Progenitor cell of endocrine pancreas (in vitro differentiated cells): ENCODE results near the gene SYNGAP1. TPM values are rescaled to one million over a fixed set of nuclear protein-coding genes. Genes with fewer than 3 reads are reported as not detected.
A peak's percentile ranks its signal among the peaks of the same experiment; 100 is the strongest.
"Not testable (repeated sequence)": the region's sequence is repeated elsewhere in the genome, so short reads cannot be mapped to it uniquely, and the experiment has no call there.

ENCODE experiments used
- DNase-seq: peaks from one replicate; pipeline ENCODE4 v3.0.0; 2021; ENCODE audit warnings: low spot score; ENCODE audit not compliant: unreplicated experiment
- H3K27ac Mint-ChIP-seq: 2 replicates; pipeline ENCODE4 v1.8.0; 2021; ENCODE audit warnings: mild to moderate bottlenecking, moderate library complexity, mixed read lengths
- H3K27me3 Mint-ChIP-seq: 2 replicates; pipeline ENCODE4 v1.8.0; 2021; ENCODE audit warnings: mixed read lengths
- H3K36me3 Mint-ChIP-seq: 2 replicates; pipeline ENCODE4 v1.8.0; 2022; ENCODE audit warnings: mixed read lengths; ENCODE audit not compliant: insufficient read depth
- H3K4me1 Mint-ChIP-seq: 2 replicates; pipeline ENCODE4 v1.8.0; 2021; ENCODE audit warnings: low read depth, mixed read lengths
- H3K4me3 Mint-ChIP-seq: 2 replicates; pipeline ENCODE4 v1.8.0; 2021; ENCODE audit warnings: low read depth, mild to moderate bottlenecking, moderate library complexity, mixed read lengths
- H3K9me3 Mint-ChIP-seq: 2 replicates; pipeline ENCODE4 v1.8.0; 2021; ENCODE audit warnings: low read depth, mixed read lengths
- total RNA-seq: library from RNA; stranded (reverse); gene quantifications from 2 replicates; pipeline ENCODE4 v1.2.1, GENCODE V29; 2021
- TF ChIP-seq, protein P1 (sequence below): fragments of 200-600 bp; sonication (generic); IDR thresholded peaks from one replicate; pipeline ENCODE4 v1.5.0; 2021; ENCODE audit warnings: antibody characterized with exemption, mild to moderate bottlenecking; ENCODE audit not compliant: unreplicated experiment

SYNGAP1 gene
- total RNA-seq, 1 donor from 2014 or later = 60.3 TPM

DNA sequence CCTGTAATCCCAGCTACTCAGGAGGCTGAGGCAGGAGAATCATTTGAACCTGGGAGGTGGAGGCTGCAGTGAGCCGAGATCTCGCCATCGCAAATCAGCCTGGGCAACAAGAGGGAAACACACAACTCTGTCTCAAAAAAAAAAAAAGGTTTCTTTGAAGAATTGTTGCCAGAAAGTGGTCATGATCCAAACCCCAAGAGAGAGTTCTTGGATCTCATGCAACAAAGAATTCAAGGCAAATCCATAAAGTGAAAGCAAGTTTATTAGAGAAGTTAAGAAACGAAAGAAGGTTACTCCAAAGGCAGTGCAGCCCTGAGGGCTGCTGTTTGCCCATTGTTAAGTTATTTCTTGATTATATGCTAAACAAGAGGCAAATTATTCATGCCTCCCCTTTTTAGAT is 42.7 kb upstream of the SYNGAP1 start:
- DNase-seq = no peak
- TF ChIP-seq, protein P1, sequence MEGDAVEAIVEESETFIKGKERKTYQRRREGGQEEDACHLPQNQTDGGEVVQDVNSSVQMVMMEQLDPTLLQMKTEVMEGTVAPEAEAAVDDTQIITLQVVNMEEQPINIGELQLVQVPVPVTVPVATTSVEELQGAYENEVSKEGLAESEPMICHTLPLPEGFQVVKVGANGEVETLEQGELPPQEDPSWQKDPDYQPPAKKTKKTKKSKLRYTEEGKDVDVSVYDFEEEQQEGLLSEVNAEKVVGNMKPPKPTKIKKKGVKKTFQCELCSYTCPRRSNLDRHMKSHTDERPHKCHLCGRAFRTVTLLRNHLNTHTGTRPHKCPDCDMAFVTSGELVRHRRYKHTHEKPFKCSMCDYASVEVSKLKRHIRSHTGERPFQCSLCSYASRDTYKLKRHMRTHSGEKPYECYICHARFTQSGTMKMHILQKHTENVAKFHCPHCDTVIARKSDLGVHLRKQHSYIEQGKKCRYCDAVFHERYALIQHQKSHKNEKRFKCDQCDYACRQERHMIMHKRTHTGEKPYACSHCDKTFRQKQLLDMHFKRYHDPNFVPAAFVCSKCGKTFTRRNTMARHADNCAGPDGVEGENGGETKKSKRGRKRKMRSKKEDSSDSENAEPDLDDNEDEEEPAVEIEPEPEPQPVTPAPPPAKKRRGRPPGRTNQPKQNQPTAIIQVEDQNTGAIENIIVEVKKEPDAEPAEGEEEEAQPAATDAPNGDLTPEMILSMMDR = no peak
- no peaks in the 10 kb centered on the region for H3K36me3 Mint-ChIP-seq
- peaks cover 16% of the 10 kb centered on the region for H3K4me1 Mint-ChIP-seq
- no peaks in the 10 kb centered on the region for H3K27me3 Mint-ChIP-seq
- H3K9me3 Mint-ChIP-seq = no peaks in the 10 kb centered on the region
- no peak overlapping the region for H3K27ac Mint-ChIP-seq
- H3K4me3 Mint-ChIP-seq = no peak overlapping the region

DNA sequence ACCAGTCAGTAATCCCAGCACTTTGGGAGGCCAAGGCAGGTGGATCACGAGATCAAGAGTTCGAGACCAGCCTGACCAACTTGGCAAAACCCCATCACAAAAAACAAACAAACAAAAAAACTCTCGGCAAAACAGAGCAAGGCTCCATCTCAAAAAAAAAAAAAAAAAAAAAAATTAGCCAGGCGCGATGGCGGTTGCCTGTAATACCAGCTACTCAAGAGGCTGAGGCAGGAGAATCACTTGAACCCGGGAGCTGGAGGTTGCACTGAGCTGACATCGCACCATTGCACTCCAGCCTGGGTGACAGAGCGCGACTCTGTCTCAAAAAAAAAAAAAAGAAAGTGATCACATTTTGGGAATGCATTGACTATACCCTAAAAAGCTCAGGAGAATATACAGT is 40.7 kb upstream of the SYNGAP1 start:
- H3K27me3 Mint-ChIP-seq, H3K36me3 Mint-ChIP-seq, H3K4me1 Mint-ChIP-seq, H3K27ac Mint-ChIP-seq, H3K4me3 Mint-ChIP-seq, DNase-seq, H3K9me3 Mint-ChIP-seq: not testable (repeated sequence)

DNA sequence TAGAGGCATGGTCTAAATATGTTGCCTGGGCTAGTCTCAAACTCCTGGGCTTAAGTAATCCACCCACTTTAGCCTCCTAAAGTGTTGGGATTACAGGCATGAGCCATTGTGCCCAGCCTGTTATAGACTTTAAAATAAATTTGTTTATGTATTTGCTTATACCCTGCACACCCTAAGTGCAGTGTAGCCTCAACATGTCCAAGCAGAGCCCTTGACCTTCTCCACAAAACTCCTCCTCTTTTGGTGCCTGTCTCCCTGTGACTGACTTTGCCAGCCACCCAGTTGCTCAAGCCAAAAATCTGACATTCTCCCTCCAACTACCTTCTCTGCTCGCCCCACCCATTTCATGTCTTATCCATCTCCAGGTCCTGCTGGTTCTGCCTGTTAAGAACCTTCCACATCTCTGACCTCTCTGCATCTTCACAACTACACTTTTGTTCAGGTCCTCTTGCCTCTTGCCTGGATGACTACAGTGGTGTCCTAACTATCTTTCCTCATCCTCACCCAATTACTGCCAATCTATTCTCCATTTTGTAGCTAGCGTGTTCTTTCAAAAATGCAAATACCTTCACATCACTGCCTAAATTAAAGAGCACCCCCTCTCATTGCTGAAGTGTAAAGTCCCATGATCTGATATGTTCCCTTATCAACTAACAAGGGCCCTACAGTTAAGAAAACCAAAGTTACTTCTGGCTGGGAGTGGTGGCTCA is 39.4 kb upstream of the SYNGAP1 start:
- Mint-ChIP-seq H3K27me3 (no peaks in the 10 kb centered on the region), H3K36me3 (no peaks in the 10 kb centered on the region), H3K27ac (no peak overlapping the region), H3K9me3 (no peaks in the 10 kb centered on the region), H3K4me1 (peaks cover 2% of the 10 kb centered on the region), H3K4me3 (no peak overlapping the region)
- no peak for DNase-seq
- TF ChIP-seq, protein P1 = no peak

DNA sequence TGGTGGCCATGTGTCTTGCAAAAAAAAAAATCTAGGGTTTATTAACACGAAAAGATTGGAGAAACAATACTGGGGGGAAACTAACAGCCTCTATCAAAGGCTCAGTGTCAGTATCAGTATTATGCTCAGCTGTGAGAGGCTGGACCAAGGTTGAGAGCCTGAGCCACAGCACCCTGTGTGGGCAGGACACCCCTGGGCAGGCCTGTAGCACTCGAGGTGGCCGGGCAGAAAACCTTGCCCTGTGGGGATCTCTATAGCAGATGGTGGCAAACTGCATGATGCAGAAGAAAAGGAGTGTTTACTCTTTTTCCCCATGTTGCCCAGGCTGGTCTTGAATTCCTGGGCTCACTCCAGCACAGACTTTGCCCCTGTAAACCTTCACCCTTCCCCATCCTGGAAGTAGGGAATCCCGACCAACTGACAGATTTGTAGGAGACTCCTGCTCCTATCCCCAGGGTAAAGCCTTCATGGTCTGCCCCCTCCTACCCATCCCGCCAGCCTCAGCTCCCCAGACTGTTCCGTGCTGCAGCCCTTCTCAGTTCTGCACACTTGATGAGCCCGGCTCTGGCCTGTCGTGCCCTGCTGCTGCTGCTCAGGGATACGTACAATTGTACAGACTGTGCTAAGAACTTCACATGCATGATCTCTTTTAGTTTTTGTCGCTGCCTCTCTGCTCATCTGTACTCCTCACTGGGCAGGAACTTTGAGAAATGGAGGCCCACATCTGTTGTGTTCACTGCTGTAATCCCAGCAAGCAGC is 36.3 kb upstream of the SYNGAP1 start:
- no peaks in the 10 kb centered on the region for H3K27me3 Mint-ChIP-seq
- H3K36me3 Mint-ChIP-seq = no peaks in the 10 kb centered on the region
- no peaks in the 10 kb centered on the region for H3K9me3 Mint-ChIP-seq
- DNase-seq = no peak
- TF ChIP-seq, protein P1 = no peak
- H3K27ac Mint-ChIP-seq = no peak overlapping the region
- peaks cover 2% of the 10 kb centered on the region for H3K4me1 Mint-ChIP-seq
- no peak overlapping the region for H3K4me3 Mint-ChIP-seq

DNA sequence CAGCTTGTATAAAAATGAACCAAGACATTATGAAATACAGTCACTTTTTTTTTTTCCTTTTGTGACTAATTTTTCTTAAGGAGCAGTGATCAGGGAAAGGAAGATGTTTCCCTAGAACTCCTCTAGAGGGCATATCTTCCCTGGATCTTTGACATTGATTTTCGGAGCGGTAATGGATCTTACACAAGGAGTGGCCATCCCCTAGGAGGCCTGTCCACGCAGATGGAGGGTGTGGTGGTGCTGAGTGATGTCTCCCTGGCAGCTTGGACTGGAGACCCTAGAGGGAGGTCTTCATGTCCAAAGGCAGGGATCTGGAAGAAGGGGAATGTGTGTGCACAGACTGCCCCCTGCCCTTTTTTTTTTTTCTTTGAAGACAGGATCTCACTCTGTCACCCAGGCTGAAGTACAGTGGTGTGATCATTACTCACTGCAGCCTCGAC is 35.3 kb upstream of the SYNGAP1 start:
- TF ChIP-seq, protein P1 = peak; percentile 32
- DNase-seq = no peak
- Mint-ChIP-seq H3K36me3 (no peaks in the 10 kb centered on the region), H3K27me3 (no peaks in the 10 kb centered on the region), H3K9me3 (no peaks in the 10 kb centered on the region), H3K4me3 (no peak overlapping the region), H3K4me1 (peaks cover 2% of the 10 kb centered on the region), H3K27ac (no peak overlapping the region)

DNA sequence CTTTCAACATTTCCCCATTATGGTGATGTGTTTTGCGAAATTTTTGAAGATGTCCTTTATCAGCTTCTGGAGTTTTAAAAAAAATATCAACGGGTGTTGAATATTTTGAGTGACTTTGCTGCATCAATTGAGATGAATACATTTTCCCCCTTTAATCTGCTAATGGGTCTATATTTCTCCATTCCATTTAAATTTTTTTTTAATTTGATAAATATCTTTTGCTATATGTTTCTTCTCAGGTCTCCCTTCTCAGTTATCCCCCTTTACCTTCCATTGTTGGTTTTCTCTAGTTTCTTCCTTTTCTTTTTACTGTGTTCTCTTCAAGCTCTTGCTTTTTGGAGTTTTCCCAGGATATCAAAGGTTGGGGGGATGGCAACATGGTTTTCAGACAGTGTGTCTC is 29.7 kb upstream of the SYNGAP1 start:
- DNase-seq = no peak
- H3K4me1 Mint-ChIP-seq = peaks cover 24% of the 10 kb centered on the region
- H3K9me3 Mint-ChIP-seq = no peaks in the 10 kb centered on the region
- TF ChIP-seq, protein P1 = no peak
- H3K36me3 Mint-ChIP-seq = peaks cover 1% of the 10 kb centered on the region
- H3K27me3 Mint-ChIP-seq = no peaks in the 10 kb centered on the region
- no peak overlapping the region for H3K4me3 Mint-ChIP-seq
- H3K27ac Mint-ChIP-seq = peak overlapping the region; percentile 95
